Measurements from ENCODE around the gene THOP1.

GRCh38 chr19:2756477-2756876 is 28.8 kb upstream of the THOP1 start:
- TF ChIP-seq, protein P1, sequence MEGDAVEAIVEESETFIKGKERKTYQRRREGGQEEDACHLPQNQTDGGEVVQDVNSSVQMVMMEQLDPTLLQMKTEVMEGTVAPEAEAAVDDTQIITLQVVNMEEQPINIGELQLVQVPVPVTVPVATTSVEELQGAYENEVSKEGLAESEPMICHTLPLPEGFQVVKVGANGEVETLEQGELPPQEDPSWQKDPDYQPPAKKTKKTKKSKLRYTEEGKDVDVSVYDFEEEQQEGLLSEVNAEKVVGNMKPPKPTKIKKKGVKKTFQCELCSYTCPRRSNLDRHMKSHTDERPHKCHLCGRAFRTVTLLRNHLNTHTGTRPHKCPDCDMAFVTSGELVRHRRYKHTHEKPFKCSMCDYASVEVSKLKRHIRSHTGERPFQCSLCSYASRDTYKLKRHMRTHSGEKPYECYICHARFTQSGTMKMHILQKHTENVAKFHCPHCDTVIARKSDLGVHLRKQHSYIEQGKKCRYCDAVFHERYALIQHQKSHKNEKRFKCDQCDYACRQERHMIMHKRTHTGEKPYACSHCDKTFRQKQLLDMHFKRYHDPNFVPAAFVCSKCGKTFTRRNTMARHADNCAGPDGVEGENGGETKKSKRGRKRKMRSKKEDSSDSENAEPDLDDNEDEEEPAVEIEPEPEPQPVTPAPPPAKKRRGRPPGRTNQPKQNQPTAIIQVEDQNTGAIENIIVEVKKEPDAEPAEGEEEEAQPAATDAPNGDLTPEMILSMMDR (IDR thresholded peaks at IDR 0.05): no peak
- TF ChIP-seq POLR2A (IDR thresholded peaks at IDR 0.05): no peak
